Erythroblast (primary cell): ENCODE results near the gene RAB40C.

ENCODE experiments used
- GATA1 ChIP-seq: IDR thresholded peaks from 2 replicates; pipeline ENCODE4 v1.6.1; 2011; ENCODE audit warnings: low read depth, mild to moderate bottlenecking, control low read depth, low read length, moderate library complexity
- POLR2A ChIP-seq: IDR thresholded peaks from 2 replicates; pipeline ENCODE4 v1.6.1; 2011; ENCODE audit warnings: mild to moderate bottlenecking, low read length

DNA sequence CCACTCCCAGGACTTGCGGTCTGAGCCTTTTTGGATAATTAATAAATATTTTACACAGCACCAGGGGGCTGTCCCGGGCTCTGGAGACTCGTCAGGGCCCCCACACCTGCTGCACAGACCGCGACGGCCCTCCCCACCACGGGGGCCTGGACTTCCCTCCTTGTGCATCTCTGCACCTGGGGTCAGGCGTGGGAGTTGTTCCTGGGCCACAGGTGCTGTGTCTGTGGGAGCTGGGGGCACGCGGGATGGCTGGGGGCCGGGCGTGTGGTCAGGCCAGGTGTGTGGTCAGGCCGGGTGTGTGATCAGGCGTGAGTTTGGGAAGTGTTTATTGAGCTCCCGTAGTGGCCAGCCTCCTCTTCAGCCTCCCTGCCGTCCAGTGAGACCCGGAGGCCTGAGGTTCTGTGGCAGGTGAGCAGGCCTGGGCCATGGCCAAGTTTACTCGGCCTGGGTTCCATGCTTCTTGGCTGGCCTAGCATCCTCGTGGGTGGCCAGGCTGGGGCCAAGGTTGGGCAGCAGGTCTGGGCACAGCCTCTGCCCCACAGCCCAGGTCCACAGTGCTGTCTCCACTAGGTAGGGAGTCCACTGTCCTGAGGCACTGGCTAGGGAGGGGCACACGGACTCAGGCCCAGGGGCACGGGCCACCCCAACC is 88.5 kb downstream of the RAB40C start:
- no peak for TF ChIP-seq POLR2A
- TF ChIP-seq GATA1 = no peak
